ENCODE measurements around the gene KCNJ11.

KCNJ11 gene

GRCh38 chr11:17397311-17398002 is 9.0 kb upstream of the KCNJ11 start:
- no peaks in the 10 kb centered on the region for H3K27me3 ChIP-seq (ENCODE audit: control insufficient read depth in 1 of 2, insufficient read depth in 2 of 2, low read length in 2 of 2)
- H3K9me3 ChIP-seq (ENCODE audit: low read length) = no peaks in the 10 kb centered on the region
- no peaks in the 10 kb centered on the region for H3K4me1 ChIP-seq (ENCODE audit: insufficient read depth, low read length)
- H3K27ac ChIP-seq (ENCODE audit: low read depth, low read length) = no peak overlapping the region
- H3K36me3 ChIP-seq (ENCODE audit: insufficient read depth, low read length) = no peaks in the 10 kb centered on the region
- no peak overlapping the region for H3K4me3 ChIP-seq (ENCODE audit: low read depth in 1 of 2, low read length in 2 of 2)
- H3K9ac ChIP-seq (ENCODE audit: low read length) = no peak overlapping the region

GRCh38 chr11:17396598-17397310 is 8.3 kb upstream of the KCNJ11 start:
- no peak overlapping the region for H3K9ac ChIP-seq (ENCODE audit: low read length)

GRCh38 chr11:17395978-17396377 is 7.5 kb upstream of the KCNJ11 start:
- Histone ChIP-seq H3K9ac (ENCODE audit: low read length) (no peak overlapping the region), H3K27ac (ENCODE audit: low read depth, low read length) (no peak overlapping the region), H3K27me3 (ENCODE audit: control insufficient read depth in 1 of 2, insufficient read depth in 2 of 2, low read length in 2 of 2) (no peaks in the 10 kb centered on the region), H3K36me3 (ENCODE audit: insufficient read depth, low read length) (no peaks in the 10 kb centered on the region), H3K9me3 (ENCODE audit: low read length) (no peaks in the 10 kb centered on the region), H3K4me1 (ENCODE audit: insufficient read depth, low read length) (no peaks in the 10 kb centered on the region), H3K4me3 (ENCODE audit: low read depth in 1 of 2, low read length in 2 of 2) (no peak overlapping the region)

More at GRCh38 chr11:17396598-17397310, 8.3 kb upstream of the KCNJ11 start:
- Histone ChIP-seq H3K4me3 (ENCODE audit: low read depth in 1 of 2, low read length in 2 of 2) (no peak overlapping the region), H3K36me3 (ENCODE audit: insufficient read depth, low read length) (no peaks in the 10 kb centered on the region), H3K27me3 (ENCODE audit: control insufficient read depth in 1 of 2, insufficient read depth in 2 of 2, low read length in 2 of 2) (no peaks in the 10 kb centered on the region), H3K27ac (ENCODE audit: low read depth, low read length) (no peak overlapping the region), H3K9me3 (ENCODE audit: low read length) (no peaks in the 10 kb centered on the region), H3K4me1 (ENCODE audit: insufficient read depth, low read length) (no peaks in the 10 kb centered on the region)

- Histone ChIP-seq H3K4me3 (ENCODE audit: low read depth in 1 of 2, low read length in 2 of 2) (no peak overlapping the region), H3K27ac (ENCODE audit: low read depth, low read length) (no peak overlapping the region), H3K36me3 (ENCODE audit: insufficient read depth, low read length) (no peaks in the 10 kb centered on the region), H3K9me3 (ENCODE audit: low read length) (no peaks in the 10 kb centered on the region), H3K4me1 (ENCODE audit: insufficient read depth, low read length) (no peaks in the 10 kb centered on the region), H3K27me3 (ENCODE audit: control insufficient read depth in 1 of 2, insufficient read depth in 2 of 2, low read length in 2 of 2) (no peaks in the 10 kb centered on the region), H3K9ac (ENCODE audit: low read length) (no peak overlapping the region)
These were observed 7.1 kb upstream of the KCNJ11 start for GRCh38 chr11:17395554-17395961.

- no peaks in the 10 kb centered on the region for H3K4me1 ChIP-seq (ENCODE audit: insufficient read depth, low read length)
- H3K36me3 ChIP-seq (ENCODE audit: insufficient read depth, low read length) = no peaks in the 10 kb centered on the region
- no peaks in the 10 kb centered on the region for H3K27me3 ChIP-seq (ENCODE audit: control insufficient read depth in 1 of 2, insufficient read depth in 2 of 2, low read length in 2 of 2)
- no peak overlapping the region for H3K4me3 ChIP-seq (ENCODE audit: low read depth in 1 of 2, low read length in 2 of 2)
- no peak overlapping the region for H3K27ac ChIP-seq (ENCODE audit: low read depth, low read length)
- H3K9me3 ChIP-seq (ENCODE audit: low read length) = no peaks in the 10 kb centered on the region
- H3K9ac ChIP-seq (ENCODE audit: low read length) = no peak overlapping the region
These were observed 6.4 kb upstream of the KCNJ11 start for GRCh38 chr11:17394743-17395390.

GRCh38 chr11:17393472-17393871 is 5.0 kb upstream of the KCNJ11 start:
- Histone ChIP-seq H3K36me3 (ENCODE audit: insufficient read depth, low read length) (no peaks in the 10 kb centered on the region), H3K4me3 (ENCODE audit: low read depth in 1 of 2, low read length in 2 of 2) (no peak overlapping the region), H3K27ac (ENCODE audit: low read depth, low read length) (no peak overlapping the region), H3K9me3 (ENCODE audit: low read length) (no peaks in the 10 kb centered on the region), H3K9ac (ENCODE audit: low read length) (no peak overlapping the region), H3K27me3 (ENCODE audit: control insufficient read depth in 1 of 2, insufficient read depth in 2 of 2, low read length in 2 of 2) (no peaks in the 10 kb centered on the region), H3K4me1 (ENCODE audit: insufficient read depth, low read length) (no peaks in the 10 kb centered on the region)

- Histone ChIP-seq H3K4me3 (ENCODE audit: low read depth in 1 of 2, low read length in 2 of 2) (no peak overlapping the region), H3K27me3 (ENCODE audit: control insufficient read depth in 1 of 2, insufficient read depth in 2 of 2, low read length in 2 of 2) (no peaks in the 10 kb centered on the region), H3K4me1 (ENCODE audit: insufficient read depth, low read length) (no peaks in the 10 kb centered on the region), H3K36me3 (ENCODE audit: insufficient read depth, low read length) (no peaks in the 10 kb centered on the region), H3K27ac (ENCODE audit: low read depth, low read length) (no peak overlapping the region), H3K9me3 (ENCODE audit: low read length) (no peaks in the 10 kb centered on the region), H3K9ac (ENCODE audit: low read length) (no peak overlapping the region)
These were observed 4.4 kb upstream of the KCNJ11 start for GRCh38 chr11:17392872-17393271.

GRCh38 chr11:17391493-17392355 is 3.3 kb upstream of the KCNJ11 start:
- no peak overlapping the region for H3K27ac ChIP-seq (ENCODE audit: low read depth, low read length)
- no peaks in the 10 kb centered on the region for H3K27me3 ChIP-seq (ENCODE audit: control insufficient read depth in 1 of 2, insufficient read depth in 2 of 2, low read length in 2 of 2)
- no peaks in the 10 kb centered on the region for H3K4me1 ChIP-seq (ENCODE audit: insufficient read depth, low read length)
- no peak overlapping the region for H3K9ac ChIP-seq (ENCODE audit: low read length)
- no peaks in the 10 kb centered on the region for H3K36me3 ChIP-seq (ENCODE audit: insufficient read depth, low read length)
- H3K9me3 ChIP-seq (ENCODE audit: low read length) = no peaks in the 10 kb centered on the region
- no peak overlapping the region for H3K4me3 ChIP-seq (ENCODE audit: low read depth in 1 of 2, low read length in 2 of 2)

GRCh38 chr11:17389957-17390649 is 1.6 kb upstream of the KCNJ11 start:
- H3K9me3 ChIP-seq (ENCODE audit: low read length) = no peaks in the 10 kb centered on the region
- H3K4me1 ChIP-seq (ENCODE audit: insufficient read depth, low read length) = no peaks in the 10 kb centered on the region
- no peaks in the 10 kb centered on the region for H3K27me3 ChIP-seq (ENCODE audit: control insufficient read depth in 1 of 2, insufficient read depth in 2 of 2, low read length in 2 of 2)
- H3K27ac ChIP-seq (ENCODE audit: low read depth, low read length) = no peak overlapping the region
- no peak overlapping the region for H3K4me3 ChIP-seq (ENCODE audit: low read depth in 1 of 2, low read length in 2 of 2)
- no peaks in the 10 kb centered on the region for H3K36me3 ChIP-seq (ENCODE audit: insufficient read depth, low read length)
- H3K9ac ChIP-seq (ENCODE audit: low read length) = no peak overlapping the region

GRCh38 chr11:17389211-17389956 is 925 bp upstream of the KCNJ11 start:
- no peak overlapping the region for H3K9ac ChIP-seq (ENCODE audit: low read length)
- no peaks in the 10 kb centered on the region for H3K9me3 ChIP-seq (ENCODE audit: low read length)

More at GRCh38 chr11:17389211-17389956, 925 bp upstream of the KCNJ11 start:
- H3K27me3 ChIP-seq (ENCODE audit: control insufficient read depth in 1 of 2, insufficient read depth in 2 of 2, low read length in 2 of 2) = no peaks in the 10 kb centered on the region
- H3K4me3 ChIP-seq (ENCODE audit: low read depth in 1 of 2, low read length in 2 of 2) = peak overlapping the region in 1 of 2 donors; percentile 57
- no peaks in the 10 kb centered on the region for H3K36me3 ChIP-seq (ENCODE audit: insufficient read depth, low read length)
- H3K27ac ChIP-seq (ENCODE audit: low read depth, low read length) = no peak overlapping the region
- no peaks in the 10 kb centered on the region for H3K4me1 ChIP-seq (ENCODE audit: insufficient read depth, low read length)
